A549 (cell line): ENCODE data around the gene CCDC70. TPM values are rescaled to one million over a fixed set of nuclear protein-coding genes. Genes with fewer than 3 reads are reported as not detected.

Source experiments
- ATAC-seq, 2 experiments: fragments of 200-7000 bp in 1 of 2; fragments of >200 bp in 1 of 2; cut with Nextera tagmentation in 1 of 2; cut with Tn5 transposase in 1 of 2; 3 replicates each; pipeline versions ENCODE4 v1.8.0 to v1.9.1; 2018 to 2020; ENCODE audit warnings: mild to moderate bottlenecking in 1 of 2, moderate library complexity in 1 of 2
- CTCF ChIA-PET: fragments of 300-600 bp; sonication (Branson Sonifier 250); formaldehyde crosslinking; extraction: SDS; loops from one replicate; lab custom pipeline; 2021; ENCODE audit warnings: antibody characterized with exemption, inconsistent platforms; lab: Yijun Ruan, JAX
- POLR2A ChIA-PET: fragments of 350-600 bp; formaldehyde crosslinking; extraction: SDS; loops from one replicate; lab custom pipeline; 2021; ENCODE audit warnings: antibody characterized with exemption, inconsistent platforms; lab: Yijun Ruan, JAX
- DNase-seq, 2 experiments: peaks; one replicate each; pipeline versions ENCODE4 v3.0.0 to v3.0.0-alpha.2; 2011 to 2016; ENCODE audit warnings: low read depth in 1 of 2, low spot score in 1 of 2
- FAIRE-seq: peaks from 2 replicates; lab custom pipeline; 2011; peaks lifted over from hg19 to GRCh38; lab: Jason Lieb, UNC
- H3K27ac ChIP-seq, 2 experiments: fragments of >200 bp; sonication (Bioruptor Twin); formaldehyde crosslinking; 3 replicates each; pipeline ENCODE4 v1.5.1; 2016 to 2017
- H3K4me1 ChIP-seq: fragments of >200 bp; sonication (Bioruptor Twin); formaldehyde crosslinking; 3 replicates; pipeline ENCODE4 v1.6.1; 2016
- H3K4me2 ChIP-seq: fragments of >200 bp; sonication (Bioruptor Twin); formaldehyde crosslinking; 3 replicates; pipeline ENCODE4 v1.6.1; 2016
- H3K4me3 ChIP-seq: fragments of >200 bp; sonication (Bioruptor Twin); formaldehyde crosslinking; 3 replicates; pipeline ENCODE4 v1.5.1; 2016
- H3K9me3 ChIP-seq: fragments of >200 bp; sonication (Bioruptor Twin); formaldehyde crosslinking; 3 replicates; pipeline ENCODE4 v1.6.1; 2016
- CBX2 ChIP-seq: fragments of 200-600 bp; sonication (generic); IDR thresholded peaks from 2 replicates; pipeline ENCODE4 v1.6.1; 2016; ENCODE audit warnings: low read depth, mild to moderate bottlenecking, borderline replicate concordance
- CBX8 ChIP-seq: fragments of 200-600 bp; sonication (generic); IDR thresholded peaks from 2 replicates; pipeline ENCODE4 v1.6.1; 2016
- CHD4 ChIP-seq: fragments of 200-600 bp; sonication (generic); IDR thresholded peaks from 2 replicates; pipeline ENCODE4 v1.6.1; 2016; ENCODE audit warnings: antibody characterized with exemption, mild to moderate bottlenecking, borderline replicate concordance
- E2F6 ChIP-seq: IDR thresholded peaks from 2 replicates; pipeline ENCODE4 v1.6.1; 2012; ENCODE audit warnings: low read depth, borderline replicate concordance
- EHF ChIP-seq: fragments of 250-450 bp; sonication (Bioruptor Pico); IDR thresholded peaks from 2 replicates; pipeline ENCODE4 v1.5.0; 2020; ENCODE audit warnings: mild to moderate bottlenecking
- EHMT2 ChIP-seq: fragments of 200-600 bp; sonication (generic); IDR thresholded peaks from 2 replicates; pipeline ENCODE4 v1.6.1; 2016; ENCODE audit warnings: antibody characterized with exemption, low read depth, mild to moderate bottlenecking, moderate library complexity
- ESRRA ChIP-seq: fragments of 150-350 bp; IDR thresholded peaks from 2 replicates; pipeline ENCODE4 v1.6.1; 2014; ENCODE audit warnings: mild to moderate bottlenecking, low read length, borderline replicate concordance
- FOSL2 ChIP-seq, 2 experiments: fragments of 450-650 bp in 1 of 2; fragments of >200 bp in 1 of 2; sonication (Bioruptor Twin) in 1 of 2; formaldehyde crosslinking; IDR thresholded peaks; 2 replicates each; pipeline versions ENCODE4 v1.5.0 to v1.6.1; 2016 to 2020; ENCODE audit warnings: mild to moderate bottlenecking in 1 of 2, moderate library complexity in 1 of 2
- GATA3 ChIP-seq: IDR thresholded peaks from 2 replicates; pipeline ENCODE4 v1.6.1; 2012; ENCODE audit warnings: borderline replicate concordance
- HOXA7 ChIP-seq: fragments of 250-450 bp; sonication (Bioruptor Pico); IDR thresholded peaks from 2 replicates; pipeline ENCODE4 v1.5.0; 2020; ENCODE audit warnings: mild to moderate bottlenecking, moderate library complexity
- KDM1A ChIP-seq: fragments of 200-600 bp; sonication (generic); IDR thresholded peaks from 2 replicates; pipeline ENCODE4 v1.6.1; 2016; ENCODE audit warnings: low read depth, mild to moderate bottlenecking
- KDM5A ChIP-seq: fragments of 200-600 bp; sonication (generic); IDR thresholded peaks from 2 replicates; pipeline ENCODE4 v1.6.1; 2016; ENCODE audit warnings: antibody characterized with exemption, mild to moderate bottlenecking
- NPAS2 ChIP-seq: fragments of 250-450 bp; sonication (Bioruptor Pico); IDR thresholded peaks from 2 replicates; pipeline ENCODE4 v1.8.0; 2022; ENCODE audit warnings: mild to moderate bottlenecking, moderate library complexity, borderline replicate concordance
- NR3C1 ChIP-seq: fragments of >200 bp; sonication (Bioruptor Twin); formaldehyde crosslinking; IDR thresholded peaks from 3 replicates; pipeline ENCODE4 v1.6.1; 2017
- PBX3 ChIP-seq: IDR thresholded peaks from 2 replicates; pipeline ENCODE4 v1.6.1; 2012
- POLR2A ChIP-seq: IDR thresholded peaks from 2 replicates; pipeline ENCODE4 v1.6.1; 2012; ENCODE audit warnings: mild to moderate bottlenecking, low read length
- RFX5 ChIP-seq: fragments of 450-650 bp; IDR thresholded peaks from 2 replicates; pipeline ENCODE4 v1.7.1; 2014; ENCODE audit warnings: antibody characterized with exemption, mild to moderate bottlenecking, moderate library complexity
- SMC3 ChIP-seq: fragments of >200 bp; sonication (Bioruptor Twin); formaldehyde crosslinking; IDR thresholded peaks from 3 replicates; pipeline ENCODE4 v1.6.1; 2018; ENCODE audit warnings: inconsistent platforms
- TFCP2L1 ChIP-seq: fragments of 250-450 bp; sonication (Bioruptor Pico); IDR thresholded peaks from 2 replicates; pipeline ENCODE4 v1.5.0; 2021; ENCODE audit warnings: mild to moderate bottlenecking
- TP53 ChIP-seq: fragments of 250-450 bp; sonication (Bioruptor Pico); IDR thresholded peaks from 2 replicates; pipeline ENCODE4 v1.5.0; 2021; ENCODE audit warnings: mild to moderate bottlenecking, moderate library complexity
- WGBS: methylation state at CpG from one replicate; pipeline ENCODE4 v1.1.6; 2017; ENCODE audit errors: missing lambda C conversion rate; 5-methylcytosine and 5-hydroxymethylcytosine counted together
- polyA plus RNA-seq, 4 experiments: library from polyadenylated mRNA; depleted of rRNA in 3 of 4; stranded (reverse); fragments of >200 nt; fragmentation: RNase III in 1 of 4; extraction: RNeasy Plus Mini Kit Qiagen cat#74134 plus additional on column Dnase treatment in 1 of 4; gene quantifications; 2 replicates in 3 of 4; 3 replicates in 1 of 4; pipeline ENCODE4 v1.2.3, GENCODE V29; 2011 to 2017

Gene CCDC70
- polyA plus RNA-seq, 2 of the 4 experiments (the other 2 are of a cell fraction), result not detected

DNA sequence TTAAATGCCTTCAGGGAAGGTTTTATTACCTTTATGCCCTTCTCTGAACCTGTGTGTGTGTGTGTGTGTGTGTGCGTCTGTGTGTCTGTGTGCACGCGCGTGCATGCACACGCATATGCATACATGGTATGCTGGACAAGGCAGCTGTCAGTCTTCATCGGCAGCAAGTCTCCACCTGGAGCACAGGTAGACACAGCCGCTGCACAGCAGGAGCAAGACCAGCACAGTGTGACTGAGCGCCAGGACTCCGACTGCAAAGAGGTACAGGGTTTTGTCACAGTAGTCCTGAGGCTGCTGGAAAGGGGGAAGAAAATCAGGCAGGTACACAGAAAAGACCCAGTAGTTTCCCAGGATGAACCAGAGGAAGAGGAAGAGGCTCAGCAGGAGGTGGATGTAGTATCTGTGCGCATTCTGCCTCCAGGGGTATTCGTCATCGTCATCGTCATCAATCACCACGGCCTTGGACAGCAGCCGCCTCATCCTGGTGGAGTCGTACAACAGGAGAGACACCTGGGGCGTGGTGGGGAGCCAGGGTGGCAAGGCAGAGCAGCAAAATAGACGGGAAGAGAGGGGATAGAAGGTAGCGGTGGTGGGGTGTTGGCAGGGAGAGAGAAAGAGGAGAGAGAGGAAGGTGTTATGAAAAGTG lies 45.0 kb upstream of the CCDC70 start:
- peak overlapping the region; percentile 47 for H3K4me2 ChIP-seq
- DNase-seq (peak in 1 of 2 experiments; percentile 40), ATAC-seq (peak; percentile 27 to 43; a peak in 2 of 6 replicates), FAIRE-seq (no peak)
- H3K4me3 ChIP-seq, result no peak overlapping the region
- CTCF ChIA-PET, result interaction anchor here (0.9 to 5.4 kb wide), 7 partner anchors 11 to 419 kb away, joined by 3 to 60 read pairs (median 14); partner anchors contain the start of gene NEK5
- H3K9me3 ChIP-seq, result no peaks in the 10 kb centered on the region
- TF ChIP-seq RFX5, result peak; percentile 77; the same call in 1 of the 2 replicates
- no peak for TF ChIP-seq FOSL2 (IDR thresholded peaks at IDR 0.05)
- TF ChIP-seq FOSL2 (CRISPR knock-in tag; IDR thresholded peaks at IDR 0.05), result 0 out of 2 replicates have a peak, but pooled peaks have one; percentile 5
- TF ChIP-seq KDM1A, result no peak
- no peak for TF ChIP-seq TFCP2L1 (CRISPR knock-in tag)
- no peak for TF ChIP-seq POLR2A
- no peak for TF ChIP-seq E2F6
- WGBS, result 40% methylated on average over 19 of the region's 19 CpGs
- POLR2A ChIA-PET, result no interaction called here
- no peak overlapping the region for H3K27ac ChIP-seq
- peaks cover 17% of the 10 kb centered on the region; the same call in 1 of the 3 replicates for H3K4me1 ChIP-seq

GRCh38 chr13:51817717-51818116 lies 44.1 kb upstream of the CCDC70 start:
- POLR2A ChIA-PET, result no interaction called here
- WGBS, result 69% methylated on average over 5 of the region's 8 CpGs
- DNase-seq, result no peak
- Histone ChIP-seq H3K9me3 (no peaks in the 10 kb centered on the region), H3K4me2 (no peak overlapping the region), H3K4me1 (peaks cover 13% of the 10 kb centered on the region; the same call in 1 of the 3 replicates), H3K4me3 (no peak overlapping the region), H3K27ac (no peak overlapping the region)
- CTCF ChIA-PET, result interaction anchor here (0.6 to 1.3 kb wide), 2 partner anchors 310 to 604 kb away, joined by 3 to 4 read pairs; no protein-coding TSS in a partner anchor
- FAIRE-seq, result no peak
- ATAC-seq, result no peak
- no peak for TF ChIP-seq PBX3

DNA sequence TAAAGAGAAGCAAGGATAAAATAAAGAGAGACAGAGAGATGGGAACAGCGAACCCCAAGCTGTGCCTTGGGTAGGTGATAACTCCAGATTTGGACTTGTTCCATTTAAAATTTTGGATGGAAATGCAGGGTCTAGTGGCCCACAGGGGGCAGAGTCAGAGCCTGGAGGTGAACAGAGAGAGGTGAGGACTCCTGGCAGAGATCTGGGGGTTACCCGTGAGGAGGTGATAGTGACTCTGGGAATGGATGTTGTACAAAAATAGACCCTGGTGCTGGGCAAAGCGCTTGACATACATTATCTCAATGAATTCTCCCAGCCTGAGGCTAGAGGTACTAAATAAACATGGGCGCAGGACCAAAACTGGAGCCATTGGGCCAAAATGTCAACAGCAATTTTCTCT lies 43.5 kb upstream of the CCDC70 start:
- Histone ChIP-seq H3K4me2 (no peak overlapping the region), H3K4me1 (peaks cover 13% of the 10 kb centered on the region; the same call in 1 of the 3 replicates), H3K9me3 (no peaks in the 10 kb centered on the region), H3K4me3 (no peak overlapping the region), H3K27ac (no peak overlapping the region)
- TF ChIP-seq EHMT2, result no peak
- TF ChIP-seq EHF (CRISPR knock-in tag), result no peak
- no peak for TF ChIP-seq HOXA7
- no peak for TF ChIP-seq NR3C1
- no peak for TF ChIP-seq ESRRA
- TF ChIP-seq TP53 (CRISPR knock-in tag), result no peak
- no peak for TF ChIP-seq CBX8
- TF ChIP-seq KDM5A, result no peak
- TF ChIP-seq NPAS2 (CRISPR knock-in tag), result no peak
- no peak for TF ChIP-seq CHD4
- TF ChIP-seq CBX2, result no peak
- TF ChIP-seq GATA3, result no peak
- no peak for TF ChIP-seq POLR2A
- no peak for TF ChIP-seq SMC3
- ChIA-PET POLR2A (no interaction called here), CTCF (interaction anchor here (0.6 to 1.3 kb wide), 2 partner anchors 310 to 605 kb away, joined by 3 to 4 read pairs; no protein-coding TSS in a partner anchor)
- ATAC-seq (no peak), DNase-seq (no peak), FAIRE-seq (no peak)
- 75% methylated on average over 4 of the region's 4 CpGs for WGBS
